ENCODE results near the gene MTERF1. TPM values are rescaled to one million over a fixed set of nuclear protein-coding genes. Genes with fewer than 3 reads are reported as not detected.

The MTERF1 gene
- total and polyA plus RNA-seq, 9 of the 15 experiments (the other 6 are each of a cell fraction or from before 2014, with no cell fraction given) = 15.7 to 49.2 (median 29.1) TPM

GRCh38 chr7:91913612-91914011 is 33.1 kb upstream of the MTERF1 start:
- ATAC-seq = no peak
- Histone ChIP-seq H3K9ac (ENCODE audit: insufficient read depth in 1 of 2, low read depth in 2 of 2, low read length in 2 of 2) (no peak overlapping the region), H3K27ac (ENCODE audit: extremely low read depth, low read depth, low read length) (no peak overlapping the region), H3K36me3 (ENCODE audit: control insufficient read depth, insufficient read depth, low read length) (no peaks in the 10 kb centered on the region), H3K9me3 (replicated peaks; ENCODE audit: control insufficient read depth, insufficient read depth, low read depth, low read length) (no peaks in the 10 kb centered on the region), H3K4me2 (ENCODE audit: insufficient read depth, low read length) (no peak overlapping the region), H2AFZ (ENCODE audit: low read depth, low read length) (peak overlapping the region; percentile 28; the same call in 1 of the 2 replicates), H3K79me2 (ENCODE audit: control insufficient read depth, insufficient read depth, low read length) (no peaks in the 10 kb centered on the region), H3K9me1 (ENCODE audit: control insufficient read depth, insufficient read depth, low read length) (no peaks in the 10 kb centered on the region), H4K20me1 (replicated peaks; ENCODE audit: control insufficient read depth, insufficient read depth, low read length) (no peaks in the 10 kb centered on the region), H3K27me3 (ENCODE audit: control insufficient read depth in 2 of 2, insufficient read depth in 2 of 2, low read length in 2 of 2) (no peaks in the 10 kb centered on the region), H3K4me1 (replicated peaks in 1 of 2; ENCODE audit: control insufficient read depth in 2 of 2, insufficient read depth in 2 of 2, low read length in 2 of 2) (peaks cover 0 to 14% of the 10 kb centered on the region in 2 experiments; a peak in 4 of 5 replicates), H3K4me3 (no peak overlapping the region)
- WGBS (ENCODE audit: insufficient coverage, low coverage, missing lambda C conversion rate) = 36% methylated on average over 2 of the region's 2 CpGs
- in situ Hi-C loops (cut with MboI) = no loop called here
- BruUV-seq (replicated peaks) = no TSS peak
- ChIA-PET POLR2A (interaction anchor here (1.1 to 1.5 kb wide), 3 partner anchors 8 to 19 kb away, joined by 3 read pairs; no protein-coding TSS in a partner anchor), CTCF (ENCODE audit: low intra/inter-chr PET ratio) (no interaction called here)
- no peak for FAIRE-seq
- no peak for DNase-seq (ENCODE audit: extremely low read depth in 1 of 4, low spot score in 3 of 4)
- TF ChIP-seq CBFA2T3 (IDR thresholded peaks at IDR 0.05) (peak; percentile 12; the same call in 1 of the 2 replicates), GMEB1 (CRISPR knock-in tag; IDR thresholded peaks at IDR 0.05) (no peak)
- intact Hi-C loops (cut with micrococcal nuclease) = no loop called here

GRCh38 chr7:91912494-91912893 is 32.0 kb upstream of the MTERF1 start:
- peak overlapping the region; percentile 64 for H2AFZ ChIP-seq (ENCODE audit: low read depth, low read length)
- H3K4me1 ChIP-seq (replicated peaks in 1 of 2; ENCODE audit: control insufficient read depth in 2 of 2, insufficient read depth in 2 of 2, low read length in 2 of 2) = peaks cover 0 to 14% of the 10 kb centered on the region in 2 experiments; a peak in 4 of 5 replicates
- no peaks in the 10 kb centered on the region for H4K20me1 ChIP-seq (replicated peaks; ENCODE audit: control insufficient read depth, insufficient read depth, low read length)
- H3K27me3 ChIP-seq (ENCODE audit: control insufficient read depth in 2 of 2, insufficient read depth in 2 of 2, low read length in 2 of 2) = no peaks in the 10 kb centered on the region
- H3K9me3 ChIP-seq (replicated peaks; ENCODE audit: control insufficient read depth, insufficient read depth, low read depth, low read length) = no peaks in the 10 kb centered on the region
- in situ Hi-C loops (cut with MboI) = no loop called here
- BruUV-seq (replicated peaks) = no TSS peak
- ChIA-PET CTCF (ENCODE audit: low intra/inter-chr PET ratio) (no interaction called here), POLR2A (interaction anchor here (1.0 to 1.5 kb wide), 4 partner anchors 9 to 29 kb away, joined by 3 read pairs; no protein-coding TSS in a partner anchor)
- ATAC-seq = no peak
- intact Hi-C loops (cut with micrococcal nuclease) = no loop called here
- no peaks in the 10 kb centered on the region for H3K79me2 ChIP-seq (ENCODE audit: control insufficient read depth, insufficient read depth, low read length)
- H3K9ac ChIP-seq (ENCODE audit: insufficient read depth in 1 of 2, low read depth in 2 of 2, low read length in 2 of 2) = no peak overlapping the region
- no peak for DNase-seq (ENCODE audit: extremely low read depth in 1 of 4, low spot score in 3 of 4)
- no peak overlapping the region for H3K4me2 ChIP-seq (ENCODE audit: insufficient read depth, low read length)
- H3K4me3 ChIP-seq = no peak overlapping the region
- no peak overlapping the region for H3K27ac ChIP-seq (ENCODE audit: extremely low read depth, low read depth, low read length)
- TF ChIP-seq PATZ1 (CRISPR knock-in tag; IDR thresholded peaks at IDR 0.05; ENCODE audit: borderline replicate concordance) = no peak
- peak; percentile 33; the same call in 1 of the 2 replicates for TF ChIP-seq NFIC (IDR thresholded peaks at IDR 0.05)
- no peak for FAIRE-seq
- H3K9me1 ChIP-seq (ENCODE audit: control insufficient read depth, insufficient read depth, low read length) = no peaks in the 10 kb centered on the region
- no peaks in the 10 kb centered on the region for H3K36me3 ChIP-seq (ENCODE audit: control insufficient read depth, insufficient read depth, low read length)

All from K562 (cell line).